GM12874 (cell line): ENCODE results near the gene PDK1.

Experiments used
- CTCF ChIP-seq: IDR thresholded peaks from 2 replicates; pipeline ENCODE4 v1.5.1; 2011; ENCODE audit warnings: low read depth, mild to moderate bottlenecking, control low read depth, low read length, moderate library complexity; ENCODE audit not compliant: insufficient read depth

The PDK1 gene

GRCh38 chr2:172624996-172625395 is 69.1 kb downstream of the PDK1 start:
- TF ChIP-seq CTCF, result no peak

- TF ChIP-seq CTCF, result no peak
Observed at GRCh38 chr2:172627181-172627580, 71.3 kb downstream of the PDK1 start.

- TF ChIP-seq CTCF, result no peak
Observed at GRCh38 chr2:172628085-172628484, 72.2 kb downstream of the PDK1 start.

- TF ChIP-seq CTCF, result no peak
Observed at GRCh38 chr2:172629586-172629985, 73.7 kb downstream of the PDK1 start.

GRCh38 chr2:172630181-172630580 is 74.3 kb downstream of the PDK1 start:
- no peak for TF ChIP-seq CTCF

- no peak for TF ChIP-seq CTCF
Observed at GRCh38 chr2:172634477-172634876, 78.6 kb downstream of the PDK1 start.

- TF ChIP-seq CTCF, result no peak
Observed at GRCh38 chr2:172635548-172635947, 79.7 kb downstream of the PDK1 start.

- no peak for TF ChIP-seq CTCF
Observed at GRCh38 chr2:172639256-172639655, 83.4 kb downstream of the PDK1 start.
